Activated T-cell treated with anti-CD3 and anti-CD28 coated beads for 4 hours (primary cell): Measurements from ENCODE around the gene CRHBP.
"Not testable (repeated sequence)": the region's sequence is repeated elsewhere in the genome, so short reads cannot be mapped to it uniquely, and the experiment has no call there.

Source experiments
- DNase-seq: peaks from one replicate; pipeline ENCODE4 v3.0.0-alpha.2; 2020

Gene CRHBP

DNA sequence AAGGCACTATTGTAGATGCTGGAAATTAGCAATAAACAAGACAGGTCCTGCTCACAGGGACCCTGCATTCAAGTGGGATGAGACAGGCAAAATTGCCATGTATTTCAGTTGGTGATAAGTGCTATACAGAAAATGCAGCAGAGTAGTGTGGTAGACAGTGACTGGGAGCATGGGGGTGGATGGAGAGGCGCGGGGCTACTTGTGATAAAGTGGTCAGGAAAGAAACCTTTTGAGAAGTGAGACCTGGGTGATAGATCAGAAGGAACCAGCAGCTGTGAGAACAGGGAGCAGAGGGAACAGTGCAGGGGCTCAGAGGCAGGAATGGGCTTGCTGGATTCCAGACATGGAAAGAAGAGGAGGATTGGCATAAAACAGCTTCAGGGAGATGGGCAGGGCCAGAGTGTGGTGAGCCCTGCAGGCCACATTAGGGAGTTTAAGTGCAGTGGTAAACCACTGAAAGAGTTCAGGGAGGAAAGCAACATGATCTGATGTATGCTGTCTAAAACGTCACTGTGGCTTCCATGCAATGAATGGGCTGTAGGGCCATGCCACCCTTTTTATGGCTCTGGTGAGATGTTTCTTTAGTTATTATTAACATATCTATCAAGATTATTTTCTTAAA, 7.3 kb downstream of the CRHBP start:
- DNase-seq, result no peak

DNA sequence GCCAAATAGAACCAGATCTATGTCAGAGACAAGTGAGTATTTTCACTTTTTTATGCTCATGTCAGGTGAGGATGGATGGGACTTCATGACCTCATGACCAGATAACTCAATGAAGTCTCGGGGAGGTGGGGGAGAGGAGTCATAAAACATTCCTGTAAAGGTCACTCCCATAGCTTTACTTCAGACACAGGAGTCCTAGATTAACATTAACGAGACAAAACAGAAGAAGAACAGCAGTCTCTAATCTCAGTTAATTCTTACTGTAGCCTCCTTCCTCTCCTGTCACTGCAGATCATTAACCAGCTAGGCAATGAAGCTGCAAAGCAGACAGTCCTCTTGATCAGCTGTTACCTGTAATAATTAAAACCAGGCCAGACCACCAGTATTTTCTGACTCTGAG, 11.2 kb downstream of the CRHBP start:
- no peak for DNase-seq

DNA sequence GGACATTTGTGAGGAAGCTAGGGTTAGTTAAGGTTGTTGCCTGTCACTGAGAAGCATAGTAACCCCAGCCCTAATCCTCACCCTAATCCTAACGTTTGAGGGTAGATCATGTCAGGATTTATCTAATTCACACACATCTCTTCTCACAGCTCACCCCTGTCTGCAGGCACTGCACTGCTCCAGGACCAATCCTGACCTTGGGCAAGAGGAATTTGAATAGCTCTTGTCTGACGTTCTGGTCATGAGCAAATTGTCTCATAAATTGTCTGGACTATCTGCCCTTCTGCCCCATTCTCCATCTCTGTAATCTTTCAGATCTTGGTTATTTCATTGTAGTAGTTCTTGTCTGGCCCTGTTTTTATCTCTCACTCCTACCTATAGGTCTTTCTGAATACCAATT, 18.7 kb downstream of the CRHBP start:
- DNase-seq, result no peak

DNA sequence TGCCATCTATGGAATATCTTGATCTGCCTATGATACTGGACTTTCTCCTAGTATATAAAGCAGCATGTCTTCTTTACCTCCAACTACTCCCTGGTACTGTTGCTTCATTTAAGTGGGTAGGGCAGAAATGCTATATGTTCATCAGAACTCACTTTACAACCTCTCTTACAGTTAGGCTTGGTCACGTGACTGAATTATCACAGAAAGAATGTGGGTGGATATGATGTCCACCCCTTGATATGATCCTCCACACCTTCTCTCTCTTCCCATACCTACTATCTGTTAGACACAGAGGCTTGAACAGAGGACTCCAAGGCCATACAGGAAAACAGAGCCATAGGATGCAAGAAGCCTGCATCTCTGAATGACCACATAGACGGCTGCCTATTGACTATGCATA, 19.8 kb downstream of the CRHBP start:
- DNase-seq, result no peak

DNA sequence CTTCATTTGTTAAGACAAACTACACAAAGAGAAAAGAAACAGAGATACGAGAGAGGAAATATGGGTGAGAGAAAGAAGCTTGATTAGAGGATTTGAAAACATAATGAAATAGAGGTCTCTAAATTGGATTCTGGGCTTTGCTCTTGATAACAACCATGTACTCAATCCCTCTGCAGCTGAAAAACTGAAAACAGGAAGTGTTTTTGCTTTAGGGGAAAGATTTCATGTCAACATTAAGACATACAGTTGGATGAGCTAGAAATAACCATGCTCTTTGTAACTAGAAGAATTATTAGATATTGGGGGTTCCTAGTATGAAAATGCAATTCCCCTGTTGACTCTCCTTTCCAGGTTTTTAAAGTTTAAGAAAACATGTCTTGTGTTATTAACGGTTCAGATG, 21.9 kb downstream of the CRHBP start:
- no peak for DNase-seq

DNA sequence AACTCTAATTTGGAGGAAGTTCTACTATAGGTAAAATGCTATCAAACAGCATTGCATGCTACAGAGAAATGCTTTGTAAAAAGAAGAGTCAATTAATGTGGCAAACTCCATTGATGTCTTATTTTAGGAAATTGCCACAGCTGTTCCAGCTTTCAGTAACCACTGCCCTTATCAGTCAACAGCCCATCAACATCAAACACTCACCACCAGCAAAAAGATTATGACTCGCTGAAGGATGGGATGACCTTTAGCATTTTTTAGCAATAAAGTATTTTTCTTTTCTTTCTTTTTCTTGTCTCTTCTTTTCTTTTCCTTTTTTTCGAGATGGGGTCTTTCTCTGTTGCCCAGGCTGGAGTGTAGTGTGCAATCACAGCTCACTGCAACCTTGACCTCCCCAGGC, 26.0 kb downstream of the CRHBP start:
- DNase-seq, result no peak

DNA sequence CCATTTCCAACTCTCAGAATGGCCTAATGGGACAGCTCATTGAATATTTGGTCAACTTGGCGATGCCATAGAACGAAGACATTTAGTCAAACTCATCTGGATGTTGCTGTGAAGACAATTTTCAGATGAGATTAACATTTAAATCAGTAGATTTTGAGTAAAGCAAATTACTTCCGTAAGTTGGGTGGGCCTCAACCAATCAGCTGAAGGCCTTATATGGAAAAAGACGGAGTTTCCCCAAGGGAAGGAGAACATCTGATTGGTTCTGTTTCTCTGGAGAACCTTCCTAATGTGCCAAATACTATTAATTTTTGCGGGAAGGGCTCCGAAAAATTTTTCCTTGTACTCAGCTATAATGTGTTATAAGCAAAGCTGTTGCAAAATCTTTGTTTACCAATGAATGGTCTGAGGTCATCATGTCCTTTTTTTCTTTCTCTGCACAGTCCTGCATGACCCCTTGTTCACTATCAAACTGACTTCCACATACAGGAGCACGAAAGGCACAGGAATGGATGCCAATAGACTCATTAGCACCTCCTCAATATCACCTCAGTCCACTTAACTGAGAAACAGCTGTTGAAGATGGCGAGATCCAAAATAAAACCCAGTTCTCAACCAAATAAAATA, 27.8 kb downstream of the CRHBP start:
- DNase-seq, result no peak

DNA sequence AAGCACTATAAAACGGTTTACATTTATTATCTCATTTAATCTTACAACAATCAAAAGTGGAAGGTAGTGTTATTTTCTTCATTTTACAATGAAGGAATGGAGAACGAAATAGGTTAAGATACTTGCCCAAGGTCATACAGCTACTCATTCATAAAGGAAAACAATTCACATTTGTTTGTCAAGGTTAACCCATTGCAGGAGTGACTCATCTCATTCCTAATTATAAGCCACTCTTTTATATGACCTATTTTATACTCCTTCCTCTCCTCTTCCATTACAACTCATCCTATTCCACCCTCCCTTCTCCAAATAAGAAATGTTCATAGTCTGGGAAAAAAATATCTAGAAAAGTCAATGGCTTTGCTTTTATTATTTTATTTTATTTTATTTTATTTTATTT, 29.6 kb downstream of the CRHBP start:
- DNase-seq, result no peak

DNA sequence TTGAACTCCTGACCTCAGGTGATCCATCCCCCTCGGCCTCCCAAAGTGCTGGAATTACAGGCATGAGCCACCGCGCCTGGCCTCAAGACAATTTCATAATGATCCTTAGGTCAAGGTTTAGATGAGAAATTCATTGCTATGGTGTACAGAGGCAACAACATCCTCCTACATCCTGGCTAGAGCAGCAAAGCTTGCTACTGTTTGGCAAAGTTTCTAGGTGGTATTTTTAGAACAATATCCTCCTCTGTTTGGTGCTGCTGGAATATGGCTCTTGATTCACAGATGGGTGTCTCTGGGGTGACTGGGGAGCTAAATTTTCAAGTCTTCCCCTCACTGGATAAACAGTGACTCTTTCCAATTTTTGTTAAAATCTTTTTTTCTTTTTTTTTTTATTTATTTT, 30.6 kb downstream of the CRHBP start:
- no peak for DNase-seq

DNA sequence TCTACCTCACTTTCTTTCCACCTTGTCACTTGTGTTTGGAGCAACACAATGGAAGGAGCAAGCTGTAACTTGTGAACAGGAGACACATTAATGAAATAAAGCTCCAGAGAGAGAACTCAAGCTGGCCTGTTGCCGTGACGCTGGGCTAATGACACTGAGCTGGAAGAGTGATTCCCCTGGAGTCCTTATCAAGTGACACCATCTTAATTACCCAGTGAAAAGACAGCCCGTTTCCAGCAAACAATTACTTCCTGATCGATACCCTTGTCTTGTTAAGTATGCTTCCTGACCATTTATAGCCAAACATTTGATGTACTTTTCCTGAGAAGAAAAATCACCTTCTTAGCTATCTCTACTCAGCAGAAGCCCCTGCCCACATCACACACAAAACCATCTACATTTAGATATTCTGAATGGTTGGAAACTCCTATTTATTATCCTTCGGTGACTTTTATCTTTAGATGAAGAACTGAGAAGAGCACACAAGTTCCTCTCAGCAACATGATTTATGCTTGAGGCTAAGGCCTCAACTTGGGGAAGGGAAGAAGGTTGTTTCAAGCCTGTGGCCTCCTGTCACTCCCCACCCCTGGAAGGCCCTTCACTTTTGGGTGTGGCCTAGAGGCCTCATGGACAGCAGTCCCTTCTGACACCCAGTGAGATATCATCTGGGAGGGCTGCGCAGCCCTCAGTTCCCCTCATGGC, 34.1 kb downstream of the CRHBP start:
- DNase-seq, result no peak

DNA sequence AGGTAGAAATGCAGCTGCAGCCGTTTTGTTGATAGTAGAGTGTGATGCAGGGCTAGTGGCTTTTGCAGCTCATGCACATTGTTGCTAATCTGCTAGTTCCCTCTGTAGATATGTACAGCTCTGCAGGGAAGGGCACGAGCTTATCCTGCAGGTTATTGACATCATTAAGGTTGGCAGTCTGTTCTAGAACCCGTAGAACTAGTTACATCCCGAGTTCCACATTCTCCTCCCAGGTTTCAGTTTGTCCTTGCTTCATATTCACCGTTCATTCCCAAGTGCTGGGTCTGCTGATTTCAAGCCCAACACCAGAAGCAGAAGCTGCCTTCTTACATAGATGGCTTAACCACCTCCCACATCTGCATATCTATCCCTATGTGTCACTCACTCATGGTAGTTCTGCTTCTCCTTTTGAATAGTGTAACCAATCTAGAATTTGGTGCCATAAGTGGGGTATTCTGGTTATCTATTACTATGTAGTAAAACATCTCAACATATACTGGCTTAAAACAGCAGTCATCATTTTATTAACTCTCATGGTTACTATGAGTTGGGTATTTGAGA, 38.1 kb downstream of the CRHBP start:
- no peak for DNase-seq

DNA sequence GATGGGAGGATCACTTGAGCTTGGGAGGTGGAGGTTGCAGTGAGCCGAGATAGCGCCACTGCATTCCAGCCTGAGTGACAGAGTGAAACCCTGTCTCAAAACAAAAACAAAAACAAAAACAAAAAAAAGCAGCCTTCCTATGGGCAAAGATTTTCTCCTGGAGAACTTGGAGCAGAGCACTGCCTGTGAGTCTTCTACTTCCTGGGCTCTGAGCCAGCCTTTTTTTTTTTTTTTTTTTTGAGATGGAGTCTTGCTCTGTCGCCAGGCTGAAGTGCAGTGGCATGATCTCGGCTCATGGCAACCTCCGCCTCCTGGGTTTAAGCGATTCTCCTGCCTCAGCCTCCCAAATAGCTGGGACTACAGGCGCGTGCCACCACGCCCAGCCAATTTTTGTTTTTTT, 40.6 kb downstream of the CRHBP start:
- not testable (repeated sequence) for DNase-seq

DNA sequence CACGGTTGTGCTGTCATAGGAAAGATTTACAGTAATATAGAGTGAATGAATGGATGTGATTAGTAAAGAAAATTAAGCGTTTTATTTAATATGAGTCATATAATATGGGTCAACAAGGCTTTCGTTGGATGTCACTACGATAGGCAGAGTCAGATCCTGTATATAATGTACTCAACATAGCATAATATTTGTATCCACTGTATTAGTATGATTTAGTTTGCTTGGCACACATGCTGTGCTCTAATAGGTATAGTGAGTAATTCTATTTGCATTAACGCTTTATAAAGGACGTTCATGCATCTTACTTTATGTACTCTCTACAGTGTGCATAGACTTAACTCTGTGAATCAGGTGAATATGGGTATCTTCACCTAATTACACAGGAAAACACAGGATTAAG, 41.5 kb downstream of the CRHBP start:
- DNase-seq, result no peak

DNA sequence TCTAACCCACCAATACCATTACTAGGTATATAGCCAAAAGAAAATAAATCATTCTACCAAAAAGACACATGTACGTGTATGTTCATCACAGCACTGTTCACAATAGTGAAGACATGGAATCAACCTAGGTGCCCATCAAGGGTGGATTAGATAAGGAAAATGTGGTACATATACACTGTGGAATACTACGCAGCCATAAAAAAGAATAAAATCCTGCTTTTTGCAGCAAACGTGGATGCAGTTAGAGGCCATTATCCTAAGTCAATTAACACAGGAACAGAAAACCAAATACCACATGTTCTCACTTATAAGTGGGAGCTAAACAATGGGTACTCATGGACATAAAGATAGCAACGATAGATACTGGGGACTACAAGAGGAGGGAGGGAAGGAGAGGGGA, 45.4 kb downstream of the CRHBP start:
- DNase-seq, result not testable (repeated sequence)

DNA sequence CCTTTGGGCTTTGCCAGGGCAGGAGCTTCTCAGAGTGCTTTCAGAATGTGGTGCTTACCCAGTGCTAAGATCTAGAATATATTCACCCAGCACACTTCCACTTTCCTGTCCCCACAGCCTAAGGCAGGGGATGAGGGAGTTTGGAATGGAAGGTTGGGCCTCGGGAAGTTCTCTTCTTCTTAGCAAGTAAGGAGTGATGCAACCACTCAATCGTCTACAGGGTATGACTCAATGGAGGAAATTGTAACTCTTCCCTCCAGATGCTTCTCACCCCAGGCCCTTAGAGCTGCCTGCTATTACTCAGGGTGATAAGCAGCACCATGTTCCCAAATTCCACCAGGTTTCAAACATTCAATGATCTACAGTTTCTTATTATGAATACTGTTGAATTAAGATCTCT, 46.6 kb downstream of the CRHBP start:
- no peak for DNase-seq

DNA sequence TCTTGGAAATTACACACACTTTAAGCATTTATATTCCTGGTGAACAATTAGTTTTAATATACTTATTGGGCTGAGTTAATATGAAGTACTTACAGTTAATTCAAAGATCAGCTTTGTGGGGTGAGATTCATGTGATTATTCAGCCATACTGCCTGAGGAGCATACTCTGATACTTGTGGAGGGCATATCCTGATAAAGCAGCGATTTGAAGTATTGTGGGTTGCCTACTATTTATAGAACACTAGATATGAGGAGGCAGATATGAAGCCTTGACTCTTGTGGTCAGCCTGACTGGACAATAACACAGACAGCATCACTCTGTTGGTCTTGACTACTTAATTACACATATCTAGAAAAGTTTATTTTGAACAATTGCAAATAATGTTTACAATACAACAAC, 50.4 kb downstream of the CRHBP start:
- DNase-seq, result no peak

DNA sequence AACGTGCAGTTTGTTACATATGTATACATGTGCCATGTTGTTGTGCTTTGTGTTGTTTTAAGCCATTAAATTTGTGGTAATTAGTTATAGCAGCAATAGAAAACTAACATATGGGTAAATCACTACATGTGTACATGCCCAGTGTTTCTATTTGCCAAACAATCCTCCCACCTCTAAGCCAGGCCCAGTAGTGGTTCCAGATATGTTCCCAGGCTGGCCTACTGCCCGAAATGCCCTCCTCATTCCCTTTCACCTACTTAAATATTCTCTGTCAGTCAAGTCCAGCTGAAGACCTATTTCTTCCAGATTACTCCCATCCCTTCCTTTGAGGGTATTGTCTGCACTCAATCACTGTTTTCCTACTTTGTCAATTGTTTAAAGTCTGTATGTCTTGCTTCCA, 53.3 kb downstream of the CRHBP start:
- no peak for DNase-seq

DNA sequence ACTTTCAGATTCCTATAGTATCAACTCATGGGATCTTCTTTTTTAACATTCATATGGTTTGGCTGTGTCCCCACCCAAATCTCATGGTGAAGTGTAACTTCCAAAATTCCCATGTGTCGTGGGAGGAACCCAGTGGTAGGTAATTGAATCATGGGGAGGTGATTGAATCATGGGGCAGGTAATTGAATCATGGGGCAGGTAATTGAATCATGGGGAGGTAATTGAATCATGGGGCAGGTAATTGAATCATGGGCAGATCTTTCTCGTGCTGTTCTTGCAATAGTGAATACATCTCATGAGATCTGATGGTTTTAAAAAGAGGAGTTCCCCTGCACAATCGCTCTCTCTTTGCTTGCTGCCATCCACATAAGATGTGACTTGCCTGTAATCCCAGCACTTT, 55.6 kb downstream of the CRHBP start:
- no peak for DNase-seq

DNA sequence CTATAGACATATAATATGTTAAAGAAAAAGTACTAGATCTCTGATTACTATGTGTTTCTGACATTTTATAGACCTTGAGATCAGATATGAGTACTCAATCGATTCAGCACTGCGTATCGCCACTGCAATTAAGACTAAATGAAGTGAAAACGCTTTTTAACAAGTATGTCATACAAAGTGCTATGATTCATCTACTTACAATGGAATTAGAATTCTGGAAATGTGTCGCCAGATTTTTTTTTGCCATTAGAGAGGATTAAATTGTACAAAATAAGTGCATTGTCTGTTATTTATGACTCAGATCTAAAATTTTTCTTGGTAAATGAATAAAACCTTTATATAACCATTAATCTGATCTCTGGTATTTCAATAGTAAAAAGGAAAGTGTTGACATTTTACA, 57.4 kb downstream of the CRHBP start:
- no peak for DNase-seq

DNA sequence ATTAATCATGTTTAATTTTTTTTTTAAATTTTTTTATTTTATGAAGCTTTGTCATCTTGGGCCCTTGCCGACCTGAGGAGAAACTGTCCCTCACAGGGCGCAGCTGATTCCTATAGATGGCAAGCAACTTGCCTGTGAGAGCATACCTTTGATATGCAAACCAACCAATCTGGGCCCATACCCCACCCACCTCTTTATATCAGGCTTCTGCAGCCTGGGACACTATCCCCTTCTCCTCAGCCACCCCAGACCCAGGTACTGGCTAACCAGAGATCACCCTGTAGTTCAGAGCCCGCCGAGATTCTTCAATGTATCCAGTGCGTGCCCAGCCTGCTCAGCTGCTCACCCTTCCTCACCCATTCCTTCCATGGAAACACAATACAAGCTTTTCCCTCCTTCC, 58.7 kb downstream of the CRHBP start:
- DNase-seq, result no peak

DNA sequence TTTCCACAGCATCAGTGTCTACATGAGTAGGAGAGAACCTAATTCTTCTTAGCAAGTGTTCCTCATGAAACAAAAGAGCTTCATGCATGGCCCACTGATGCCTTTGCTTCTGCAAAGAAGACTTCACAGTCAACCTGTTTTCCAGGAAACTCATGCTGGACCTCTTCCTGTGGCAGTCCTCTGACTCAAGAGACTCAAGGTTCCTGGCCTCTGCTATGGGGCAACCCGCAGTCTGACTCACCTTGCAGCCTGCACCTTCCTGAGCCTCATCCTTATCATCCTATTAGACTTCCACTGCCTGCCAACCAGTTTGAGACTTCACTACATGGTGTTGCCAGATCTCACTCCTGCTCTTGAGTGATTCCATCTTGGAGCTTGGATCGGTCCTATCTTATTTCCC, 59.8 kb downstream of the CRHBP start:
- DNase-seq, result no peak

DNA sequence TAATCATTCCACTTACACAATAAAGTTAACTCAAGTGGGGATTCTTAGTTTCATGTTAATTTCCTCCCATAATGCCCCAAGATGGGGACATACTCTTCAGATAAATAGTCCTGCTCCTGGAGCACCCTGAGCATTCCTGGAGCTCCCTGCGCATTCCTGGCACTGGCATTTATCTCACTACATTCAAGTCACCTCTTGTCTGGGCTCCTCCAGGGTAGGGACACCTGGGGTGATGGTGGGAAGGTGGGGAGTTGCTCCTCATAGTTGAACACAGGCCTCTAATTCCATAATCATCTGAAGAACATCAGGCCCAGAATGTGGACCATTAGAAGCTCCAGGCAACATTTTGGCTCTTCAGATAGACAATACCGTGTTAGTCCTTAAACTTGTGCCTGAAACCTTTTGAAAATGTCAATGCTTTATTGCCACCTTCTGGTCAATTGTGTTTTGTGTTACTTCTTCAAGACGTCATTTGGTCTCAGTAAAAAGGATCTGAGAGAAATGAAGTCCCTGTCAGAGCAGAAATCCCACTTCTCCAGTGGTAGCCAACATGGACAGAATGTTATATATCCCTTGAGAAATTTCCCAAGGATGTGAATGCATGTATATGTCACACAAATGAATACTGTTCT, 63.2 kb downstream of the CRHBP start:
- no peak for DNase-seq

DNA sequence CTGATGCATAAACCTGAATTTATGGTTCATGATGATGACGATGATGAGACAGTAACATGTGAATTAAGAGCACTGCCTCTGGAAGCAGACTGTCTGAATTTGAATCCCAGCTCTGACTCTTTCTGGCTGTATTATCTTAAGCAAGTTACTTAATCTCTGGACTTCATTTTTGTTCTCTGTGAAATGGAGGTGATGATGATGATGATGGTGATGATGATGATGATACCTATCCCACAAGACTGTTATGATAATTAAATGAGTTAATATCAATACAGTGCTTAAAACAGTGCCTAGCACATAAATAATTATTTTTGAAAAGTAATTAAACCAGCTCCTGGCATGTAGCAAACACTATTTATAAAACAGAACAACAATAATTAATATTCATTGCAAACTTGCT, 64.1 kb downstream of the CRHBP start:
- no peak for DNase-seq

DNA sequence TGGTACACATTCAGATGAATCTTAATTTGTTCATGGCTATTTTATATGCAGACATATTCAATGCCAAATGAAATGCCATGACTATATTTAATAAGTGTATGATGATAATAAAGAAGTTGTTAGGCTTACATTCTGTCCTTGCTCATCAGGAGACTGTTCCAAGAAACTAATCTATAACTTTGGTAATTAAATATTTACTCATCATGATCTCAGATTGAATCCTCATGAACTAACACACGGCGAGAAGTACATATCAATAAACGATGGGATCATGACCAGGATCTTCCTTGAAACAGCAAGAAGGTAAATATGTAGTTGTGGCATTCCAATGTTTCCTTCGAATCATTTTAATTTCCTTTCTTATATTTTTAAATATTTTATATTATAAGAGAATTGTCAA, 64.8 kb downstream of the CRHBP start:
- no peak for DNase-seq
